Middle frontal gyrus (tissue), 1 donor: ENCODE measurements around the gene DDX4.
"Not testable (repeated sequence)": the region's sequence is repeated elsewhere in the genome, so short reads cannot be mapped to it uniquely, and the experiment has no call there.

Source experiments
- DNase-seq: peaks from one replicate; pipeline ENCODE4 v3.0.0-alpha.2; 2015; ENCODE audit warnings: low spot score; ENCODE audit errors: extremely low spot score

DDX4 gene

DNA sequence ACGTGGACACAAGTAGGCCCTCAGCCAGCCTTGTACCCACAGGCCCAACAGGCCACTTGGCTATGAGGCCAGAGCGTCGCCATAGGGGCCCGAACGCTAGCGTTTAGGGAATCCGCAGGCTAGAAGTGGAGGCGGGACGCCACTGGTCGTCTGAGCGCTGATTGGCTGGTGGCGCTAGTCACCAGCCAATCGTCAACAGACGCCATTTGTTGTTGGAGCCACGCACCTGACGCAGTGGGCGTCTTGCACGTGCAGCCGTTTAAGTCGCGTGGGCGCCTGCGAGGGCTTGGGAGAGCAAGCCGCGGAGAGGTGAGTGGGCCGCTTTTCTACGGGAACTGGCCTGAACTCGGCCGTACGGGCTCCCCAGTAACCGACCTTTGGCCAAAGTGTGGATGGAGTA lies at the start of gene DDX4:
TSS of gene DDX4 (plus strand) at position 269 of the 400 bp plus-strand sequence. CDS start 903 bp downstream, outside the sequence.
- no peak for DNase-seq

- DNase-seq: peak; percentile 60
Observed at GRCh38 chr5:55691265-55692105, 46.4 kb upstream of the DDX4 start.

- no peak for DNase-seq
Observed at GRCh38 chr5:55692106-55692417, 45.8 kb upstream of the DDX4 start.

GRCh38 chr5:55692509-55692908 lies 45.4 kb upstream of the DDX4 start:
- no peak for DNase-seq

DNA sequence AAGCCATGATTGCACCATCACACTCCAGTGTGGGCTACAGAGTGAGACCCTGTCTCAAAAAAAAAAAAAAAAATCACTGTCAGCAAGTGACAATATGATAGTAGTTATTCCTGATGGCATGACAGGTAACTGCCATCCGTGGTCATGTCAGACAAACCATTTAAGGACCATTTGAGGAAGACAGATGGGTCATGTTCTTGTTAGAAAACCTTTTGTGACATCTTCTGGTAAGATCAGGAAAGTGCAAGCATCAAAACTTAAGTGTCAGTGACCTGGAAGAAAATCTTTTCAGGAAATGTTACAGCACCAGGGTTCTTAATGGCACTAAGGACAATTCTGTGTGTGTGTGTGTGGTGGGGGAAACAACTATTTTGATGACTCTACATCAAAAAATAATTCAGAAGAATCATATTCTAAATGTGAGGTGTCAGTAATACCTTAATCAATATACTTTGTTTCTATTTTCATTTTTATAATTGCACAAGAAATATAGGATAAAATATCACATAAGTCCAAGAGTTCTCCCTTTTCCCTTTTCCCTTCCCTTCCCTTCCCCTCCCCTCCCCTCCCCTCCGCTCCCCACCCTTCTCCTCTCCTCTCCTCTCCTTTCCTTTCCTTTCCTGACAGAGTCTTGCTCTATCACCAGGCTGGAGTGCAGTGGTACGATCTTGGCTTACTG lies 43.6 kb upstream of the DDX4 start:
- no peak for DNase-seq

- DNase-seq: not testable (repeated sequence)
Observed at GRCh38 chr5:55696704-55697103, 41.2 kb upstream of the DDX4 start.

DNA sequence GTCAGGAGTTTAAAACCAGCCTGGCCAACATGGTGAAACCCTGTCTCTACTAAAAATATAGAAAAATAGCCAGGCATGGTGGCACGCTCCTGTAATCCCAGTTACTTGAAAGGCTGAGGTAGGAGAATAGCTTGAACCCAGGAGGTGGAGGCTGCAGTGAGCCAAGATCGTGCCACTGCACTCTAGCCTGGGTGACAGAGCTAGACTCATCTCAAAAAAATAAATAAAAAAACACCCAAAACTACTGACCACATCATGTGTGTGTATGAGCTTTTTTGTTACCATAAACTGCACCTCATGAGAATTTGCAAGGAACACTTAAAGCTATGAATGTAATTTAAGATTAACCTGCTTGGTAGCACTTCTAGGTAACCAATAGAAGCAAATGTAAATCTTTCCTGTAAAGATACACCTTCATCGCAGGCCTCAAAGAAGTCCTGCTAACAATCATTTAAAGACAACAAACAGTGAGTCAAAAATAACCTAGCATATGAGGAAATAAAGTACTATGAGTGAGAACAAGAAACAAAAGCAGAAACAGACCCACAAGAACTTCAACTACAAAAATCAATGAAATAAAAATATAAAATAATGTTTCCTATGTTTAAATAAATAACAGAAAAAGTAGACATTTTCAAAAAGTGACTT lies 38.7 kb upstream of the DDX4 start:
- DNase-seq: no peak

GRCh38 chr5:55700745-55701144 lies 37.1 kb upstream of the DDX4 start:
- no peak for DNase-seq

DNA sequence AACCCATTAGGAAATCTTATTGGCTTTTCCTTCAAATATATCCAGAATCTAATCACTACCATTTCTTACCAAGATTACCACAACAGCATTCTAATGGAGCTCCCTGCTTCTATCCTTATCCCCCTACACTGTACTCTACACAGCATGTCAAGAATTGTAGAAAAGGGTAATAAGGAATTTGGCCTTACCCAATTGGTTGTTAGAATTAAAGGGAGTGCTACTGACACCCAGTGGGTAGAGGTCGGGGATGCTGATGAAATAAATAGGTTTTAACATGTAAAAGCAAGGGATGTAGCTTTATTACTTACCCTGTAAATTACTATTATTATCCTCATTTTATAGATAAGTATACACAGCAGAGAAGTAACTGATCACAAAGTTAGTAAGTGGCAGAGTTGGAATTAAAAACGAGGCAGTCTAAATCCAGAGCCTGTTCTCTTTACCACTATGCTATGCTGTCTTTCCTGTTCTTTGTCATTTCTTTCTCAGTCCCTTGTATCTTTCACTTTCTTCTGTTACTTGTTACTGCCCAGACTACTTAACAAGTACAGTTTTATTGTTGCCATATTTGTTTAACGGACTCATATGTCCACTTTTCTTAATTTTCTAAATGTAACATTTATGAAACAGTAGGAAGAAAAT lies 36.3 kb upstream of the DDX4 start:
- no peak for DNase-seq

GRCh38 chr5:55702598-55703345 lies 35.1 kb upstream of the DDX4 start:
- no peak for DNase-seq

DNA sequence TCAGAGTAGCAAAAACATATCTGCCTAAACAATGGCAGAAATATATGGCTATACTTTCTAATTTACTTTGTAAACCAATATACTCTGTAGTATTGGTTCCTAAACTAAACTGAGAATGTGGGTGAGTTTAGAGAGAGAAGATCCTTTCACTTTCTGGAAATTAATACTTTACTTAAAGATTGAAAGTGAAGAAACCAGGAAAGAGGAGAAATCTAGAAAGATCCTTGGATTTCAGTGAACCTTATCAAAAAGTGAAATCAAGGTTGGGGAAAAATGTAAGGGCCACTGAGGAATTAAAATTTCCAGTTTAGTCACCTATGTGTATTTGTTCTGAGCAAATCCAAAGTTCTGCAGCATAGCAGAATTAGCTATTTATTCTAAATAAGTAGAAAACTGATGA lies 31.6 kb upstream of the DDX4 start:
- no peak for DNase-seq

DNA sequence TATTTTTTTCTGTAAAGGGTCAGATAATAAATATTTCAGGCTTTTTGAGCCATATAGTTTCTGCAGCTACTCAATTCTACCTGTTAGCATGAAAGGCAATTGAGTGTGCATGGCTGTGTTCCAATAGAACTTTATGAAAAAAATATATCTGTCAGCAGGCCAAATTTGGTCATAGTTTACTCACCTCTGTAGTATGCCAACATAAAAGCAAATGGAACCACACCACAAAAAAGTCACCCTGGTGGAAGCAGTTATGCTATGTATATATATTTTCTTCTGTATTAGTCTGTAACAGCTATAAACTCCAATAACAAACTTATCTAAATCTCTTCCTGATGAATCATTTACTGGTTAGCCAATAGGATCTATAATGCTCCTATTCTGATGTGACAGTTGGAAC lies 29.1 kb upstream of the DDX4 start:
- no peak for DNase-seq

GRCh38 chr5:55711507-55712022 lies 26.3 kb upstream of the DDX4 start:
- DNase-seq: no peak

GRCh38 chr5:55712023-55712859 lies 25.6 kb upstream of the DDX4 start, which contains the start of gene SLC38A9:
Gene SLC38A9, minus strand, starts transcription at chr5:55712324. Its CDS starts 14,366 bp downstream, at chr5:55697958.
- DNase-seq: peak; percentile 92

GRCh38 chr5:55713871-55714270 lies 24.0 kb upstream of the DDX4 start:
- DNase-seq: no peak

DNA sequence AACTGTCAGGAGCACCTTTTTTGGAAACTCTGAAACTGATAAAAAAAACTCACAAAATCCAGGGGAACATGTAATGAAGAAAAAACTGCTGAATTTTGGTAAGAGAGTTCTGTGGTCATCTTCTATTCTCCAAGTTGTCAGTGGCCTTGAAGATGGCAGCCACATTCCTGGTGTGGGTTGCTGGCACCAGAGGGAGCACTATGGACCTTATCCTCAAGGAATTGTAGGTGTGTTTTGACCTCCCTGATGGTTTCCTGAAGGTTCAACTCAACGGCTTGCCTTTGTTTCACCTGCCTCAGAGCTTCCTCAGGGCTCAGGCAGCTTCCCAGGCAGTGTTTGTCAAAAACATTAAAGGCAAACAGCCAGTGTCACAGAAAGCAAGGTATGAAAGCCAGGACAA lies 23.5 kb upstream of the DDX4 start:
- DNase-seq: no peak

DNA sequence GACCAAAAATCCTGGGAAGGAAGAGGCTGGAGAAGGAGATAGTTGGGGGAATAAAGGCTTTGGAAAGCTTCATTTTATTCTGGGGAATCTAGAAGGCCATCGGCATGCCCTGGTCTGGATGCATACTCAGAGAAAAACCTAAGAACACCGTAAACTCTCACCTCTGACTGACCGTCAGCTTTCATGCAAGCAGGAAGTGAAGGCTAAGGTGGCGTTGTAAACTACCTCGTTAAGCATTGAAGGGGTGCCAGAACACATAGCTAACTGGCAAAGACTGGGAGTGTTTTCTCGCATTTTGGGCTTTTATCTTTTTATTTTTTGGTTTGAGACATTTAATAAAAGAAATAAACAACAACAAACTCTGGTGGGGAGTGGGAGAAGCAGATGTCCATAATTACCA lies 23.1 kb upstream of the DDX4 start:
- no peak for DNase-seq

- DNase-seq: no peak
Observed at GRCh38 chr5:55715519-55716078, 22.3 kb upstream of the DDX4 start.

- not testable (repeated sequence) for DNase-seq
Observed at GRCh38 chr5:55719026-55719425, 18.8 kb upstream of the DDX4 start.
